GM18507 (cell line): ENCODE data around the gene TMTC4.
"Not testable (repeated sequence)": the region's sequence is repeated elsewhere in the genome, so short reads cannot be mapped to it uniquely, and the experiment has no call there.

Source experiments
- DNase-seq: peaks from one replicate; pipeline ENCODE4 v3.0.0; 2011; ENCODE audit warnings: low read depth; ENCODE audit not compliant: insufficient read length; ENCODE audit errors: extremely low spot score
- FAIRE-seq: peaks from 2 replicates; lab custom pipeline; 2011; peaks lifted over from hg19 to GRCh38; lab: Jason Lieb, UNC

Gene TMTC4

GRCh38 chr13:100600461-100600860 lies 74.1 kb downstream of the TMTC4 start:
- no peak for DNase-seq
- no peak for FAIRE-seq

GRCh38 chr13:100597253-100597652 lies 77.3 kb downstream of the TMTC4 start:
- DNase-seq = no peak
- no peak for FAIRE-seq

- DNase-seq (no peak), FAIRE-seq (no peak)
These were observed 78.1 kb downstream of the TMTC4 start for GRCh38 chr13:100596516-100596915.

GRCh38 chr13:100594731-100595130 lies 79.9 kb downstream of the TMTC4 start:
- FAIRE-seq = no peak
- DNase-seq = no peak

GRCh38 chr13:100594255-100594654 lies 80.3 kb downstream of the TMTC4 start:
- no peak for FAIRE-seq

GRCh38 chr13:100589178-100589725 lies 85.3 kb downstream of the TMTC4 start:
- DNase-seq (no peak), FAIRE-seq (no peak)

More at GRCh38 chr13:100594255-100594654, 80.3 kb downstream of the TMTC4 start:
- no peak for DNase-seq

- FAIRE-seq = peak; percentile 75
- peak; percentile 84 for DNase-seq
These were observed 86.0 kb downstream of the TMTC4 start, which contains the start of gene GGACT for GRCh38 chr13:100588331-100589177. GGACT (minus strand) TSS chr13:100588789; CDS start chr13:100532591, 56,198 bp downstream.

GRCh38 chr13:100584896-100585295 lies 89.7 kb downstream of the TMTC4 start:
- DNase-seq = no peak
- no peak for FAIRE-seq

GRCh38 chr13:100581504-100581903 lies 93.1 kb downstream of the TMTC4 start:
- no peak for FAIRE-seq

GRCh38 chr13:100581030-100581429 lies 93.6 kb downstream of the TMTC4 start:
- FAIRE-seq = no peak

More at GRCh38 chr13:100581504-100581903, 93.1 kb downstream of the TMTC4 start:
- no peak for DNase-seq

GRCh38 chr13:100580045-100580444 lies 94.5 kb downstream of the TMTC4 start:
- FAIRE-seq (no peak), DNase-seq (no peak)

More at GRCh38 chr13:100581030-100581429, 93.6 kb downstream of the TMTC4 start:
- no peak for DNase-seq

- DNase-seq = not testable (repeated sequence)
These were observed 97.4 kb downstream of the TMTC4 start for GRCh38 chr13:100577239-100577638.

GRCh38 chr13:100573121-100573520 lies 101.5 kb downstream of the TMTC4 start:
- peak; percentile 67 for FAIRE-seq

More at GRCh38 chr13:100577239-100577638, 97.4 kb downstream of the TMTC4 start:
- FAIRE-seq = not testable (repeated sequence)

GRCh38 chr13:100566543-100566942 lies 108.1 kb downstream of the TMTC4 start:
- FAIRE-seq (no peak), DNase-seq (no peak)

More at GRCh38 chr13:100573121-100573520, 101.5 kb downstream of the TMTC4 start:
- peak; percentile 17 for DNase-seq

GRCh38 chr13:100565286-100565685 lies 109.3 kb downstream of the TMTC4 start:
- DNase-seq (no peak), FAIRE-seq (no peak)

GRCh38 chr13:100564444-100565223 lies 110.0 kb downstream of the TMTC4 start:
- no peak for DNase-seq
- FAIRE-seq = no peak

- FAIRE-seq (no peak), DNase-seq (no peak)
These were observed 110.8 kb downstream of the TMTC4 start for GRCh38 chr13:100563779-100564178.

GRCh38 chr13:100561599-100562204 lies 112.9 kb downstream of the TMTC4 start:
- FAIRE-seq (no peak), DNase-seq (no peak)

GRCh38 chr13:100561158-100561499 lies 113.5 kb downstream of the TMTC4 start:
- FAIRE-seq (no peak), DNase-seq (no peak)
